ENCODE results near the gene CTAGE9.

DNA sequence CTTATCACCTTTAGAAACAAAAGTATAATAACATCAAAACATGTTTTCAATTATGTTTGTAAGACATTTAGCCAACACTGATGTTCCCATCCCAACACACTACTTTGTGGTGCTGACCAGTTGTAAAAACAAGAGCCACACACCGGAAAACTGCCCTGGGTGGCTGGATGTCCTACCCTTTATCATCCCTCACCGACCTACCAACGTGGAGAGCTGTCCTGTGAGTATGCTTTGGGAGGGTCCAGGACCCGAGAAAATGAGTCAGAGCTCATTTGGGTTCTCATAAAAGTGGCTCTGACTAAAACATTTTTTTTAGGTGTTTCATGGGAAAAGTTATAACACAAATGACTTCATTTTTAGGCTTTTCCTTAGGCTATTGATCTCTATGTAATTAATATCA, 29.3 kb upstream of the CTAGE9 start:
- no peak for TF ChIP-seq POLR2A (IDR thresholded peaks at IDR 0.05; ENCODE audit: low read depth)
- TF ChIP-seq, protein P1, sequence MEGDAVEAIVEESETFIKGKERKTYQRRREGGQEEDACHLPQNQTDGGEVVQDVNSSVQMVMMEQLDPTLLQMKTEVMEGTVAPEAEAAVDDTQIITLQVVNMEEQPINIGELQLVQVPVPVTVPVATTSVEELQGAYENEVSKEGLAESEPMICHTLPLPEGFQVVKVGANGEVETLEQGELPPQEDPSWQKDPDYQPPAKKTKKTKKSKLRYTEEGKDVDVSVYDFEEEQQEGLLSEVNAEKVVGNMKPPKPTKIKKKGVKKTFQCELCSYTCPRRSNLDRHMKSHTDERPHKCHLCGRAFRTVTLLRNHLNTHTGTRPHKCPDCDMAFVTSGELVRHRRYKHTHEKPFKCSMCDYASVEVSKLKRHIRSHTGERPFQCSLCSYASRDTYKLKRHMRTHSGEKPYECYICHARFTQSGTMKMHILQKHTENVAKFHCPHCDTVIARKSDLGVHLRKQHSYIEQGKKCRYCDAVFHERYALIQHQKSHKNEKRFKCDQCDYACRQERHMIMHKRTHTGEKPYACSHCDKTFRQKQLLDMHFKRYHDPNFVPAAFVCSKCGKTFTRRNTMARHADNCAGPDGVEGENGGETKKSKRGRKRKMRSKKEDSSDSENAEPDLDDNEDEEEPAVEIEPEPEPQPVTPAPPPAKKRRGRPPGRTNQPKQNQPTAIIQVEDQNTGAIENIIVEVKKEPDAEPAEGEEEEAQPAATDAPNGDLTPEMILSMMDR (IDR thresholded peaks at IDR 0.05) = no peak
- TF ChIP-seq POLR2AphosphoS5 (IDR thresholded peaks at IDR 0.05) = no peak
- no peak for TF ChIP-seq EP300 (IDR thresholded peaks at IDR 0.05)

Data from esophagus muscularis mucosa (tissue), 4 donors.